ENCODE measurements around the gene MND1.

The MND1 gene

GRCh38 chr4:153393397-153393796, 48.9 kb downstream of the MND1 start:
- peak; percentile 99 for ATAC-seq
- TF ChIP-seq ZNF8 (CRISPR knock-in tag; IDR thresholded peaks at IDR 0.05) (no peak), RARB (CRISPR knock-in tag; IDR thresholded peaks at IDR 0.05) (no peak), GLIS3 (CRISPR knock-in tag; IDR thresholded peaks at IDR 0.05) (no peak), ISL1 (CRISPR knock-in tag; IDR thresholded peaks at IDR 0.05) (no peak), CSDC2 (CRISPR knock-in tag; IDR thresholded peaks at IDR 0.05) (no peak), ZNF70 (CRISPR knock-in tag; IDR thresholded peaks at IDR 0.05) (no peak), CREB5 (CRISPR knock-in tag; IDR thresholded peaks at IDR 0.05; ENCODE audit: low read depth) (no peak), ZFP3 (CRISPR knock-in tag; IDR thresholded peaks at IDR 0.05) (no peak), PATZ1 (CRISPR knock-in tag; IDR thresholded peaks at IDR 0.05; ENCODE audit: borderline replicate concordance) (no peak), ZFP30 (CRISPR knock-in tag; IDR thresholded peaks at IDR 0.05) (no peak)
- TF ChIP-seq, protein P1, sequence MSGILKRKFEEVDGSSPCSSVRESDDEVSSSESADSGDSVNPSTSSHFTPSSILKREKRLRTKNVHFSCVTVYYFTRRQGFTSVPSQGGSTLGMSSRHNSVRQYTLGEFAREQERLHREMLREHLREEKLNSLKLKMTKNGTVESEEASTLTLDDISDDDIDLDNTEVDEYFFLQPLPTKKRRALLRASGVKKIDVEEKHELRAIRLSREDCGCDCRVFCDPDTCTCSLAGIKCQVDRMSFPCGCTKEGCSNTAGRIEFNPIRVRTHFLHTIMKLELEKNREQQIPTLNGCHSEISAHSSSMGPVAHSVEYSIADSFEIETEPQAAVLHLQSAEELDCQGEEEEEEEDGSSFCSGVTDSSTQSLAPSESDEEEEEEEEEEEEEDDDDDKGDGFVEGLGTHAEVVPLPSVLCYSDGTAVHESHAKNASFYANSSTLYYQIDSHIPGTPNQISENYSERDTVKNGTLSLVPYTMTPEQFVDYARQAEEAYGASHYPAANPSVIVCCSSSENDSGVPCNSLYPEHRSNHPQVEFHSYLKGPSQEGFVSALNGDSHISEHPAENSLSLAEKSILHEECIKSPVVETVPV (CRISPR knock-in tag; IDR thresholded peaks at IDR 0.05) = no peak

DNA sequence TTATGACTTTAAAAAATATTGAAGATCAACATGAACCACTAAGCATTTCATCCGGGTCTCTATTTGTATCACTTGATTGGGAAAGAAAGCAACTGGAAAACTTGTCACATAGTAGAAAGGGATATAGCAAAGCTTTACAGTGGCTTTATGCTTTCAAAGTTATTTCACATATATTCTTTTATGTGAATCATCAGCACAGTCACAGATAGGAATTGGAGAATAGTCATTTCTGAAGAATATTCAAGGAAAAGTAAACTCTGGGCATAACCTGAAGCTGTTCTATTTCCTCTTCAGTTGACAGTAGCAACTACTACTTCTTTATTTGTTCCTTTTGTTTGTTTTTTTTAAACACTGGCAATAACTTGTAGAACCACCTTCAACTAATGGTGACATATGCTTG, 50.5 kb downstream of the MND1 start:
- no peak for ATAC-seq
- TF ChIP-seq ZNF8 (CRISPR knock-in tag; IDR thresholded peaks at IDR 0.05) = no peak
- TF ChIP-seq ARNTL (CRISPR knock-in tag; IDR thresholded peaks at IDR 0.05; ENCODE audit: borderline replicate concordance, low read depth) = no peak
- TF ChIP-seq SNAI2 (CRISPR knock-in tag; IDR thresholded peaks at IDR 0.05) = no peak
- no peak for TF ChIP-seq CSDC2 (CRISPR knock-in tag; IDR thresholded peaks at IDR 0.05)
- no peak for TF ChIP-seq TSHZ2 (CRISPR knock-in tag; IDR thresholded peaks at IDR 0.05)

- TF ChIP-seq TCF4 (CRISPR knock-in tag; IDR thresholded peaks at IDR 0.05; ENCODE audit: borderline replicate concordance) (no peak), OSR1 (CRISPR knock-in tag; IDR thresholded peaks at IDR 0.05) (no peak), PPARA (CRISPR knock-in tag; IDR thresholded peaks at IDR 0.05; ENCODE audit: borderline replicate concordance) (no peak), TSHZ2 (CRISPR knock-in tag; IDR thresholded peaks at IDR 0.05) (no peak), ZFP30 (CRISPR knock-in tag; IDR thresholded peaks at IDR 0.05) (no peak), TOX (CRISPR knock-in tag; IDR thresholded peaks at IDR 0.05; ENCODE audit: borderline replicate concordance) (no peak), PATZ1 (CRISPR knock-in tag; IDR thresholded peaks at IDR 0.05; ENCODE audit: borderline replicate concordance) (no peak), ZC3H10 (CRISPR knock-in tag; IDR thresholded peaks at IDR 0.05) (no peak), ZNF8 (CRISPR knock-in tag; IDR thresholded peaks at IDR 0.05) (no peak), ZFP3 (CRISPR knock-in tag; IDR thresholded peaks at IDR 0.05) (no peak), ESRRG (CRISPR knock-in tag; IDR thresholded peaks at IDR 0.05) (no peak), ARNTL (CRISPR knock-in tag; IDR thresholded peaks at IDR 0.05; ENCODE audit: borderline replicate concordance, low read depth) (no peak), SNAI2 (CRISPR knock-in tag; IDR thresholded peaks at IDR 0.05) (no peak), CSDC2 (CRISPR knock-in tag; IDR thresholded peaks at IDR 0.05) (no peak)
- TF ChIP-seq, protein P1 (CRISPR knock-in tag; IDR thresholded peaks at IDR 0.05) = no peak
- TF ChIP-seq, protein P2, sequence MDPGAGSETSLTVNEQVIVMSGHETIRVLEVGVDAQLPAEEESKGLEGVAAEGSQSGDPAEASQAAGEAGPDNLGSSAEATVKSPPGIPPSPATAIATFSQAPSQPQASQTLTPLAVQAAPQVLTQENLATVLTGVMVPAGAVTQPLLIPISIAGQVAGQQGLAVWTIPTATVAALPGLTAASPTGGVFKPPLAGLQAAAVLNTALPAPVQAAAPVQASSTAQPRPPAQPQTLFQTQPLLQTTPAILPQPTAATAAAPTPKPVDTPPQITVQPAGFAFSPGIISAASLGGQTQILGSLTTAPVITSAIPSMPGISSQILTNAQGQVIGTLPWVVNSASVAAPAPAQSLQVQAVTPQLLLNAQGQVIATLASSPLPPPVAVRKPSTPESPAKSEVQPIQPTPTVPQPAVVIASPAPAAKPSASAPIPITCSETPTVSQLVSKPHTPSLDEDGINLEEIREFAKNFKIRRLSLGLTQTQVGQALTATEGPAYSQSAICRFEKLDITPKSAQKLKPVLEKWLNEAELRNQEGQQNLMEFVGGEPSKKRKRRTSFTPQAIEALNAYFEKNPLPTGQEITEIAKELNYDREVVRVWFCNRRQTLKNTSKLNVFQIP (CRISPR knock-in tag; IDR thresholded peaks at IDR 0.05; ENCODE audit: borderline replicate concordance, low read depth) = no peak
- no peak for ATAC-seq
Observed at GRCh38 chr4:153398713-153399112, 54.2 kb downstream of the MND1 start.
